BJ (cell line): Measurements from ENCODE around the gene MCRIP1. TPM values are rescaled to one million over a fixed set of nuclear protein-coding genes. Genes with fewer than 3 reads are reported as not detected.

Experiments used
- CTCF ChIA-PET: fragments of 350-600 bp; formaldehyde crosslinking; extraction: SDS; loops from one replicate; lab custom pipeline; 2021; ENCODE audit warnings: antibody characterized with exemption, inconsistent platforms; lab: Yijun Ruan, JAX
- POLR2A ChIA-PET: fragments of 300-600 bp; sonication (Branson Sonifier 250); formaldehyde crosslinking; extraction: SDS; loops from one replicate; lab custom pipeline; 2021; ENCODE audit warnings: antibody characterized with exemption; lab: Charles Lee
- DNase-seq: peaks from one replicate; pipeline ENCODE4 v3.0.0-alpha.2; 2011; ENCODE audit warnings: low read depth
- H3K27me3 ChIP-seq: 2 replicates; pipeline ENCODE4 v1.6.0; 2011; ENCODE audit warnings: low read length; ENCODE audit not compliant: control insufficient read depth, insufficient read depth
- H3K36me3 ChIP-seq: 2 replicates; pipeline ENCODE4 v1.5.1; 2011; ENCODE audit warnings: low read length; ENCODE audit not compliant: control insufficient read depth, insufficient read depth
- H3K4me3 ChIP-seq: 2 replicates; pipeline ENCODE4 v1.5.1; 2011; ENCODE audit warnings: low read depth, mild to moderate bottlenecking, control low read depth, low read length
- CTCF ChIP-seq: IDR thresholded peaks from 2 replicates; pipeline ENCODE4 v1.5.1; 2011; ENCODE audit warnings: low read depth, mild to moderate bottlenecking, control low read depth, inconsistent platforms, low read length, moderate library complexity; ENCODE audit not compliant: insufficient read depth
- polyA plus RNA-seq: library from polyadenylated mRNA; depleted of rRNA; stranded (reverse); fragments of >200 nt; gene quantifications from 2 replicates; pipeline ENCODE4 v1.2.3, GENCODE V29; 2011

Gene MCRIP1
- polyA plus RNA-seq, 1 experiment = 89.8 TPM

DNA sequence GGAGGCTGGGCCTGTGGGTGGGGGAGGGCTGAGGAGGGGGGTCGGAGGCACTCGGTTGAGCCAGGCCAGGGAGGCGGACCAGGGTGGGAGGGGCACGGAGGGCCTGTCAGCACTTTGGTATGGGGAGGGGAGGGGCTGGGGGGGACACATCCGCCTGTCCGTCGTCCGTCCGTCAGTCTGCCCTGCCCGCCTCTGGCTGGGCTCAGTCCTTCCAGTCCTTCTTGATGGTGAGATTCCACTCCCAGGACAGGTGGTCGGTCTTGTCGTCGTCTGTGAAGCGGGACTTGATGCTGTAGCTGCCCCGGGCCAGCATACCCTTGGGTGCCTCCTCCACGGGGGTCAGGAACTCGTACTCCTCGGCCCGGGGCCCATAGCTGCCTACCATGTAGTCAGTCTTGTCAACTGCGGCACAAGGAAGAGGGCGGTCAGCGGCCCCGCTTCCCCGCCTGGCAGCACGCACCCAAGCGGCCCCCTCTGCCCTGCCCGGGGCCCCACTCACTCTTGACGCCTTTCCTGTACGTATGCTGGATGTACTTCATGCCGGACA is 35.7 kb upstream of the MCRIP1 start:
- DNase-seq = no peak
- ChIA-PET POLR2A (no interaction called here), CTCF (interaction anchor here (1.0 to 2.4 kb wide), 9 partner anchors 8 to 136 kb away, joined by 3 to 7 read pairs (median 5); partner anchors contain the start of gene P4HB)
- Histone ChIP-seq H3K27me3 (no peaks in the 10 kb centered on the region), H3K4me3 (peak overlapping the region; percentile 55), H3K36me3 (peaks cover 27% of the 10 kb centered on the region)
- no peak for TF ChIP-seq CTCF

GRCh38 chr17:81867991-81868673 is 35.0 kb upstream of the MCRIP1 start:
- DNase-seq = no peak
- no peak for TF ChIP-seq CTCF
- Histone ChIP-seq H3K27me3 (no peaks in the 10 kb centered on the region), H3K4me3 (no peak overlapping the region), H3K36me3 (peaks cover 28% of the 10 kb centered on the region)
- ChIA-PET POLR2A (no interaction called here), CTCF (interaction anchor here (1.1 to 2.4 kb wide), 3 partner anchors 55 to 135 kb away, joined by 3 to 6 read pairs (median 3); no protein-coding TSS in a partner anchor)

- POLR2A ChIA-PET = no interaction called here
- no peak for TF ChIP-seq CTCF
- Histone ChIP-seq H3K27me3 (no peaks in the 10 kb centered on the region), H3K36me3 (peaks cover 30% of the 10 kb centered on the region), H3K4me3 (no peak overlapping the region)
- DNase-seq = no peak
- CTCF ChIA-PET = interaction anchor here (0.9 to 1.1 kb wide), 2 partner anchors 134 to 184 kb away, joined by 3 to 4 read pairs; partner anchors contain the start of genes ARL16 and HGS
These were observed 34.3 kb upstream of the MCRIP1 start for GRCh38 chr17:81867170-81867990.

- Histone ChIP-seq H3K27me3 (no peaks in the 10 kb centered on the region), H3K36me3 (peaks cover 30% of the 10 kb centered on the region), H3K4me3 (no peak overlapping the region)
- TF ChIP-seq CTCF = no peak
- CTCF ChIA-PET = interaction anchor here (0.7 to 1.1 kb wide), 3 partner anchors 134 to 183 kb away, joined by 3 to 4 read pairs (median 3); partner anchors contain the start of genes ARL16 and HGS
- no peak for DNase-seq
- POLR2A ChIA-PET = no interaction called here
These were observed 33.5 kb upstream of the MCRIP1 start for GRCh38 chr17:81866440-81867169.
